Jurkat, Clone E6-1 (cell line): ENCODE results near the gene CCP110.

Experiments
- DNase-seq: peaks from one replicate; pipeline ENCODE4 v3.0.0-alpha.2; 2011; ENCODE audit warnings: low read depth, low spot score
- H3K4me3 ChIP-seq: 2 replicates; pipeline ENCODE4 v1.5.1; 2011; ENCODE audit warnings: mild to moderate bottlenecking, low read length, control low read depth, moderate library complexity

Gene CCP110

GRCh38 chr16:19506965-19507364 lies 16.8 kb upstream of the CCP110 start:
- H3K4me3 ChIP-seq = no peak overlapping the region
- no peak for DNase-seq

GRCh38 chr16:19507867-19508266 lies 15.9 kb upstream of the CCP110 start:
- H3K4me3 ChIP-seq = no peak overlapping the region
- DNase-seq = no peak

GRCh38 chr16:19512297-19512696 lies 11.4 kb upstream of the CCP110 start:
- no peak overlapping the region for H3K4me3 ChIP-seq
- no peak for DNase-seq

- DNase-seq = no peak
- H3K4me3 ChIP-seq = no peak overlapping the region
Measured at GRCh38 chr16:19513377-19514053, 10.2 kb upstream of the CCP110 start.

- no peak overlapping the region for H3K4me3 ChIP-seq
Measured at GRCh38 chr16:19515757-19516156, 8.0 kb upstream of the CCP110 start.

GRCh38 chr16:19517424-19518089 lies 6.2 kb upstream of the CCP110 start:
- no peak overlapping the region for H3K4me3 ChIP-seq

More at GRCh38 chr16:19515757-19516156, 8.0 kb upstream of the CCP110 start:
- DNase-seq = no peak

GRCh38 chr16:19518388-19518787 lies 5.4 kb upstream of the CCP110 start:
- no peak overlapping the region for H3K4me3 ChIP-seq
- no peak for DNase-seq

More at GRCh38 chr16:19517424-19518089, 6.2 kb upstream of the CCP110 start:
- no peak for DNase-seq

- DNase-seq = no peak
Measured at GRCh38 chr16:19520861-19521331, 2.8 kb upstream of the CCP110 start.

GRCh38 chr16:19521471-19522396 lies 2.0 kb upstream of the CCP110 start, which contains the start of gene GDE1:
Gene GDE1 (minus strand): TSS chr16:19522098. CDS start chr16:19521964, 134 bp downstream.
- DNase-seq = peak; percentile 84
- H3K4me3 ChIP-seq = peak within 1 kb of the TSS; percentile 95

More at GRCh38 chr16:19520861-19521331, 2.8 kb upstream of the CCP110 start:
- peak overlapping the region; percentile 95 for H3K4me3 ChIP-seq

- no peak for DNase-seq
- peak overlapping the region; percentile 95 for H3K4me3 ChIP-seq
Measured at GRCh38 chr16:19522397-19522732, 1.4 kb upstream of the CCP110 start.

GRCh38 chr16:19522760-19523159 lies 982 bp upstream of the CCP110 start:
- no peak overlapping the region for H3K4me3 ChIP-seq
- DNase-seq = no peak

GRCh38 chr16:19523184-19523558 lies 571 bp upstream of the CCP110 start:
- no peak overlapping the region; the same call in 1 of the 2 replicates for H3K4me3 ChIP-seq

GRCh38 chr16:19524356-19524615 lies 544 bp downstream of the CCP110 start:
- H3K4me3 ChIP-seq = peak overlapping the region; percentile 93
- no peak for DNase-seq

More at GRCh38 chr16:19523184-19523558, 571 bp upstream of the CCP110 start:
- DNase-seq = no peak

- DNase-seq = no peak
- H3K4me3 ChIP-seq = peak overlapping the region; percentile 93
Measured at GRCh38 chr16:19524616-19525384, 1.1 kb downstream of the CCP110 start.

GRCh38 chr16:19525385-19525723 lies 1.6 kb downstream of the CCP110 start:
- DNase-seq = no peak
- peak overlapping the region; percentile 93 for H3K4me3 ChIP-seq

- DNase-seq = no peak
- no peak overlapping the region for H3K4me3 ChIP-seq
Measured at GRCh38 chr16:19527161-19527560, 3.4 kb downstream of the CCP110 start.

GRCh38 chr16:19528666-19529065 lies 4.9 kb downstream of the CCP110 start:
- DNase-seq = no peak
- no peak overlapping the region for H3K4me3 ChIP-seq

GRCh38 chr16:19532601-19533000 lies 8.9 kb downstream of the CCP110 start:
- no peak for DNase-seq
- no peak overlapping the region for H3K4me3 ChIP-seq
